HL-60 (cell line): ENCODE data around the gene MYD88.
A peak's percentile ranks its signal among the peaks of the same experiment; 100 is the strongest.

ENCODE experiments used
- DNase-seq, 2 experiments: peaks; one replicate each; pipeline ENCODE4 v3.0.0-alpha.2; 2010 to 2020; ENCODE audit warnings: low read depth in 1 of 2, low spot score in 1 of 2
- H3K27ac ChIP-seq: fragments of 250-450 bp; sonication (Bioruptor Pico); replicated peaks from 2 replicates; pipeline ENCODE4 v1.5.1; 2020; ENCODE audit warnings: mild to moderate bottlenecking, moderate library complexity
- H3K27me3 ChIP-seq: fragments of 250-450 bp; sonication (Bioruptor Pico); 2 replicates; pipeline ENCODE4 v1.5.1; 2021; ENCODE audit warnings: mild to moderate bottlenecking, moderate library complexity; ENCODE audit not compliant: insufficient read depth, poor library complexity, severe bottlenecking
- H3K4me3 ChIP-seq: replicated peaks from 2 replicates; pipeline ENCODE4 v1.5.1; 2011; ENCODE audit warnings: mild to moderate bottlenecking, control low read depth, low read length; ENCODE audit not compliant: insufficient read depth
- CTCF ChIP-seq: IDR thresholded peaks from one replicate; pipeline ENCODE4 v1.5.1; 2011; ENCODE audit warnings: low read length, control low read depth, inconsistent platforms; ENCODE audit not compliant: insufficient read depth
- GABPA ChIP-seq: IDR thresholded peaks from 2 replicates; pipeline ENCODE4 v1.6.1; 2012; ENCODE audit warnings: low read depth
- POLR2AphosphoS5 ChIP-seq: IDR thresholded peaks from 2 replicates; pipeline ENCODE4 v1.6.1; 2012; ENCODE audit warnings: low read depth
- SPI1 ChIP-seq: IDR thresholded peaks from 2 replicates; pipeline ENCODE4 v1.6.1; 2012; ENCODE audit warnings: low read depth, mild to moderate bottlenecking, borderline replicate concordance
- TF ChIP-seq, protein P1 (sequence below): IDR thresholded peaks from 2 replicates; pipeline ENCODE4 v1.6.1; 2012; ENCODE audit warnings: low read depth; ENCODE audit not compliant: insufficient replicate concordance

Gene MYD88

DNA sequence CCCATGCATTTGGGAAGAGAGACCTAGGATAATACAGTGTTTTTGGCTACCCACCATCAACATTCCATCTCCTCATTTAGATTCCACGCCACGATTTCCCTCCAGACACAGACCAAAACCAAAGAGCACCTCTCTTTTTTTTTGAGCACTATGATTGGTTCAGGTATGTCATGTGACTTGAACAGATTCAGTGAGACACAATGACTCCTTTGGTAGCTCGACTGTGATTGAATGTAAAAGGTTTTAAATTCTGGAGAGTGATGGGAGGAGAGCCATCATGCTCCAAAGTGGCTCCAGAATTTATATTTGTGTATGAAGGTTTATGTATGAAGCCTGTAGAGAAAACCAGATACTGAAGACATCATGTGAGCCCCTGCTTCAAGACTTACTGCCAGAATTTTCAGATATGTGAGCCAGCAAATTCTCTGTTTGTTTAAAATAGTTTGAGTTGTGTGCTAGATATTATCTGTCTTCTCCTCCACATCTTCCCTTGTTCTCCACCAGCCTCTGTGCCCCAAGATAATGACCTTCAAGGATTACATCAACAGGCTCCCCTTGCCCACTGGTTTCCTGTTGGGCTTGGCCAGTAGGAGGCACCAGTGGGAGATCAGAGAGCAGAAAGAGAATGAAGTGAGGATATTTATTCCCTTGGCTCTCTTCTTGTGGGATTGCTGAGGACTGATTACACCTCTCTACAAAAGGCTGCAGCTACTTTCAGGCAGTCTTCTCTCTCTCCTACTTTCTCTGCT lies 12.5 kb downstream of the MYD88 start:
- no peak for DNase-seq

DNA sequence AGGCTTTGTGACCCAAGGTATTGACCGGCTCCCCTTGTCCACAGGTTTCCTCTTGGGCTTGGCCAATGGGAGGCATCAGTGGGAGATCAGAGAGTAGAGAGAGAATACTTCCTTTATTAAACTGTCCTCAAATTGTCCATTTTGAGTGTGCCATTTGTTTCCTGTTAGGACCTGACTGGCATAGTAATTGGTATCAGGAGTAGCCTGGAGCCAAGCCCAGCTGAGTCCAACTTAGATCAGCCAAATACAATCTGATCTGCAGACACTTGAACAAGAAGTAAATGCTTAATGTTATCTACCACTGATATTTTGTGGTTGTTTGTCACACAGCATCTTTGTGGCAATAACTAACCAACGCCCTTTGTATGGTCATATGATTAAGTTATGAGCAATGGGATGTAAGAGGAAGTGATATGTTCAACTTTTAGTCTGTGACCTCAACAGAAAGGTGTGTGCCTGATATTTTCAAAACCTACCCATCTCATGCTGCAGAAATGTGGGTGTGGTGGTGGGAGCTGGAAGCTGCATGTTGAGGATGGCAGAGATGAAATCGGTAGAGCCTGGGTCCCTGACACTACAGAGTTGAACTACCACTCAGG lies 13.3 kb downstream of the MYD88 start:
- TF ChIP-seq, protein P1, sequence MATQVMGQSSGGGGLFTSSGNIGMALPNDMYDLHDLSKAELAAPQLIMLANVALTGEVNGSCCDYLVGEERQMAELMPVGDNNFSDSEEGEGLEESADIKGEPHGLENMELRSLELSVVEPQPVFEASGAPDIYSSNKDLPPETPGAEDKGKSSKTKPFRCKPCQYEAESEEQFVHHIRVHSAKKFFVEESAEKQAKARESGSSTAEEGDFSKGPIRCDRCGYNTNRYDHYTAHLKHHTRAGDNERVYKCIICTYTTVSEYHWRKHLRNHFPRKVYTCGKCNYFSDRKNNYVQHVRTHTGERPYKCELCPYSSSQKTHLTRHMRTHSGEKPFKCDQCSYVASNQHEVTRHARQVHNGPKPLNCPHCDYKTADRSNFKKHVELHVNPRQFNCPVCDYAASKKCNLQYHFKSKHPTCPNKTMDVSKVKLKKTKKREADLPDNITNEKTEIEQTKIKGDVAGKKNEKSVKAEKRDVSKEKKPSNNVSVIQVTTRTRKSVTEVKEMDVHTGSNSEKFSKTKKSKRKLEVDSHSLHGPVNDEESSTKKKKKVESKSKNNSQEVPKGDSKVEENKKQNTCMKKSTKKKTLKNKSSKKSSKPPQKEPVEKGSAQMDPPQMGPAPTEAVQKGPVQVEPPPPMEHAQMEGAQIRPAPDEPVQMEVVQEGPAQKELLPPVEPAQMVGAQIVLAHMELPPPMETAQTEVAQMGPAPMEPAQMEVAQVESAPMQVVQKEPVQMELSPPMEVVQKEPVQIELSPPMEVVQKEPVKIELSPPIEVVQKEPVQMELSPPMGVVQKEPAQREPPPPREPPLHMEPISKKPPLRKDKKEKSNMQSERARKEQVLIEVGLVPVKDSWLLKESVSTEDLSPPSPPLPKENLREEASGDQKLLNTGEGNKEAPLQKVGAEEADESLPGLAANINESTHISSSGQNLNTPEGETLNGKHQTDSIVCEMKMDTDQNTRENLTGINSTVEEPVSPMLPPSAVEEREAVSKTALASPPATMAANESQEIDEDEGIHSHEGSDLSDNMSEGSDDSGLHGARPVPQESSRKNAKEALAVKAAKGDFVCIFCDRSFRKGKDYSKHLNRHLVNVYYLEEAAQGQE = no peak
- TF ChIP-seq GABPA (no peak), POLR2AphosphoS5 (no peak), CTCF (no peak), SPI1 (peak; percentile 55; the same call in 1 of the 2 replicates)
- DNase-seq = peak in 1 of 2 experiments; percentile 39
- Histone ChIP-seq H3K27ac (peak overlapping the region; percentile 26), H3K4me3 (no peak overlapping the region), H3K27me3 (no peaks in the 10 kb centered on the region)

More for the DNA sequence above, 12.5 kb downstream of the MYD88 start:
- no peaks in the 10 kb centered on the region for H3K27me3 ChIP-seq
- H3K4me3 ChIP-seq = no peak overlapping the region
- no peak for TF ChIP-seq GABPA
- TF ChIP-seq CTCF = no peak
- TF ChIP-seq POLR2AphosphoS5 = no peak
- TF ChIP-seq SPI1 = no peak
- TF ChIP-seq, protein P1 = no peak
- peak overlapping the region; percentile 26 for H3K27ac ChIP-seq

DNA sequence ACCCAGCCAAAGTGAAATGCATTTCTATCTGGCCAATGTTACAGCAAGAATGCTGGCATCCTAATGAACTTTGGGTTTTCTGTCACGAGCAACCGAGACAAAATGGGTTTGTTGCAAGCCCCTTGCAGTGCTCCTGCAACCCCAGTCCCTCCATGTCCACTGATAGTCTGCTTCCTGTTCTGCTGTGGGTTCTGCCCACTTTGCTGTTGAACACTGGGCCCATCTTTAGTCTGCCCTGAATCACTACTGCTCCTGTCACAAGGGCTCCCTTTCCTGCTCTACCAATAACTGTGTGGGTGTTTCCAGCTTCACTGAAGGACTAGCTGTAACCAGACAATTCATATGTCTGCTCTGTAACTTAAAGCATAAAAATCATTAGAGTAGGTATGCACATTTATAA lies 14.1 kb downstream of the MYD88 start:
- H3K4me3 ChIP-seq = no peak overlapping the region
- no peak overlapping the region for H3K27ac ChIP-seq
- DNase-seq = no peak
- no peaks in the 10 kb centered on the region for H3K27me3 ChIP-seq
- TF ChIP-seq POLR2AphosphoS5 = no peak
- TF ChIP-seq CTCF = no peak

GRCh38 chr3:38153221-38153620 lies 14.8 kb downstream of the MYD88 start:
- no peak overlapping the region for H3K27ac ChIP-seq
- TF ChIP-seq POLR2AphosphoS5 = no peak
- no peak for TF ChIP-seq SPI1
- no peak for TF ChIP-seq CTCF
- TF ChIP-seq, protein P1 = no peak
- TF ChIP-seq GABPA = no peak
- H3K4me3 ChIP-seq = no peak overlapping the region
- no peaks in the 10 kb centered on the region for H3K27me3 ChIP-seq
- no peak for DNase-seq
